HEK293 (cell line): ENCODE results near the gene GPT2.

Experiments
- IKZF3 ChIP-seq: fragments of 450-650 bp; IDR thresholded peaks from 2 replicates; pipeline ENCODE4 v1.5.0; 2018; ENCODE audit warnings: missing biosample characterization, mild to moderate bottlenecking, missing genetic modification characterization, moderate library complexity
- YY1 ChIP-seq: fragments of 450-650 bp; formaldehyde crosslinking; IDR thresholded peaks from 2 replicates; pipeline ENCODE4 v1.5.1; 2018; ENCODE audit warnings: missing biosample characterization, missing genetic modification characterization
- ZNF138 ChIP-seq: fragments of 450-650 bp; formaldehyde crosslinking; IDR thresholded peaks from 2 replicates; pipeline ENCODE4 v1.5.1; 2016; ENCODE audit warnings: missing biosample characterization, missing genetic modification characterization, borderline replicate concordance
- ZNF274 ChIP-seq, 2 experiments: fragments of 200-500 bp in 1 of 2; fragments of 450-650 bp in 1 of 2; sonication (Bioruptor generic) in 1 of 2; formaldehyde crosslinking in 1 of 2; IDR thresholded peaks; 2 replicates each; pipeline versions ENCODE4 v1.5.1 to v1.6.1; 2014 to 2016; ENCODE audit warnings: borderline replicate concordance in 1 of 2, inconsistent platforms in 1 of 2, low read length in 1 of 2, missing biosample characterization in 1 of 2, missing genetic modification characterization in 1 of 2
- ZNF530 ChIP-seq: fragments of 450-650 bp; formaldehyde crosslinking; IDR thresholded peaks from 2 replicates; pipeline ENCODE4 v1.5.1; 2016; ENCODE audit warnings: low read depth, missing biosample characterization, missing genetic modification characterization
- ZNF707 ChIP-seq: fragments of 450-650 bp; formaldehyde crosslinking; IDR thresholded peaks from 2 replicates; pipeline ENCODE4 v1.5.1; 2016; ENCODE audit warnings: missing biosample characterization, missing genetic modification characterization
- TF ChIP-seq, protein P1 (sequence below): fragments of 450-650 bp; formaldehyde crosslinking; IDR thresholded peaks from 2 replicates; pipeline ENCODE4 v1.5.1; 2016; ENCODE audit warnings: missing biosample characterization, missing genetic modification characterization
- TF ChIP-seq, protein P2 (sequence below): fragments of 450-650 bp; formaldehyde crosslinking; IDR thresholded peaks from 2 replicates; pipeline ENCODE4 v1.5.1; 2016; ENCODE audit warnings: missing biosample characterization, missing genetic modification characterization
- TF ChIP-seq, protein P3 (sequence below): fragments of 450-650 bp; formaldehyde crosslinking; IDR thresholded peaks from 2 replicates; pipeline ENCODE4 v1.5.1; 2016; ENCODE audit warnings: missing biosample characterization, missing genetic modification characterization

DNA sequence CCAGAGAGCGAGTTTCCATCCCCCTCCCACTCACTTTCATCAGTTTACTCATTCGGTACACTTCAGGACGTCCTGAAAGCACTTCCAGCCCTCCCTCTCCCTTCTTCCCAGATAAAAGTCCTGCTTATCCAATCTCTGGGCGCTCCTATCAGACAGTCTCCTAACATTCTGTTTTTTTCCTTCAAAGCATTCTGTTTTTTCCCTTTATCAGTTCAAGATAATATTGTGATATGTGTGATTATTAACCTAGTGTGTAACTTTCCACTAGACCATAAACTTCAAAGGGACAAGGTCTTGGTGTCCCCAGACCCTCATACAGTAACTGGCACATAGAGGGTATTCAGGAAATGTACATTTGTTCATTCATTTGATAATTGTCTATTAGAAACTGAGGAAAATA, 28.8 kb upstream of the GPT2 start:
- TF ChIP-seq YY1 (no peak), ZNF274 (IDR thresholded peaks at IDR 0.05; ENCODE audit: low read length) (no peak), ZNF274 (tag by site-specific recombination; IDR thresholded peaks at IDR 0.05; ENCODE audit: borderline replicate concordance) (no peak), ZNF138 (tag by site-specific recombination) (no peak), ZNF530 (tag by site-specific recombination) (no peak), ZNF707 (tag by site-specific recombination) (no peak), IKZF3 (tag by site-specific recombination) (no peak)
- TF ChIP-seq, protein P1, sequence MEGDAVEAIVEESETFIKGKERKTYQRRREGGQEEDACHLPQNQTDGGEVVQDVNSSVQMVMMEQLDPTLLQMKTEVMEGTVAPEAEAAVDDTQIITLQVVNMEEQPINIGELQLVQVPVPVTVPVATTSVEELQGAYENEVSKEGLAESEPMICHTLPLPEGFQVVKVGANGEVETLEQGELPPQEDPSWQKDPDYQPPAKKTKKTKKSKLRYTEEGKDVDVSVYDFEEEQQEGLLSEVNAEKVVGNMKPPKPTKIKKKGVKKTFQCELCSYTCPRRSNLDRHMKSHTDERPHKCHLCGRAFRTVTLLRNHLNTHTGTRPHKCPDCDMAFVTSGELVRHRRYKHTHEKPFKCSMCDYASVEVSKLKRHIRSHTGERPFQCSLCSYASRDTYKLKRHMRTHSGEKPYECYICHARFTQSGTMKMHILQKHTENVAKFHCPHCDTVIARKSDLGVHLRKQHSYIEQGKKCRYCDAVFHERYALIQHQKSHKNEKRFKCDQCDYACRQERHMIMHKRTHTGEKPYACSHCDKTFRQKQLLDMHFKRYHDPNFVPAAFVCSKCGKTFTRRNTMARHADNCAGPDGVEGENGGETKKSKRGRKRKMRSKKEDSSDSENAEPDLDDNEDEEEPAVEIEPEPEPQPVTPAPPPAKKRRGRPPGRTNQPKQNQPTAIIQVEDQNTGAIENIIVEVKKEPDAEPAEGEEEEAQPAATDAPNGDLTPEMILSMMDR = no peak
- TF ChIP-seq, protein P2, sequence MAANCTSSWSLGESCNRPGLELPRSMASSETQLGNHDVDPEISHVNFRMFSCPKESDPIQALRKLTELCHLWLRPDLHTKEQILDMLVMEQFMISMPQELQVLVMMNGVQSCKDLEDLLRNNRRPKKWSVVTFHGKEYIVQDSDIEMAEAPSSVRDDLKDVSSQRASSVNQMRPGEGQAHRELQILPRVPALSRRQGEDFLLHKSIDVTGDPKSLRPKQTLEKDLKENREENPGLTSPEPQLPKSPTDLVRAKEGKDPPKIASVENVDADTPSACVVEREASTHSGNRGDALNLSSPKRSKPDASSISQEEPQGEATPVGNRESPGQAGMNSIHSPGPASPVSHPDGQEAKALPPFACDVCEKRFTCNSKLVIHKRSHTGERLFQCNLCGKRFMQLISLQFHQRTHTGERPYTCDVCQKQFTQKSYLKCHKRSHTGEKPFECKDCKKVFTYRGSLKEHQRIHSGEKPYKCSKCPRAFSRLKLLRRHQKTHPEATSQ (tag by site-specific recombination) = no peak
- TF ChIP-seq, protein P3, sequence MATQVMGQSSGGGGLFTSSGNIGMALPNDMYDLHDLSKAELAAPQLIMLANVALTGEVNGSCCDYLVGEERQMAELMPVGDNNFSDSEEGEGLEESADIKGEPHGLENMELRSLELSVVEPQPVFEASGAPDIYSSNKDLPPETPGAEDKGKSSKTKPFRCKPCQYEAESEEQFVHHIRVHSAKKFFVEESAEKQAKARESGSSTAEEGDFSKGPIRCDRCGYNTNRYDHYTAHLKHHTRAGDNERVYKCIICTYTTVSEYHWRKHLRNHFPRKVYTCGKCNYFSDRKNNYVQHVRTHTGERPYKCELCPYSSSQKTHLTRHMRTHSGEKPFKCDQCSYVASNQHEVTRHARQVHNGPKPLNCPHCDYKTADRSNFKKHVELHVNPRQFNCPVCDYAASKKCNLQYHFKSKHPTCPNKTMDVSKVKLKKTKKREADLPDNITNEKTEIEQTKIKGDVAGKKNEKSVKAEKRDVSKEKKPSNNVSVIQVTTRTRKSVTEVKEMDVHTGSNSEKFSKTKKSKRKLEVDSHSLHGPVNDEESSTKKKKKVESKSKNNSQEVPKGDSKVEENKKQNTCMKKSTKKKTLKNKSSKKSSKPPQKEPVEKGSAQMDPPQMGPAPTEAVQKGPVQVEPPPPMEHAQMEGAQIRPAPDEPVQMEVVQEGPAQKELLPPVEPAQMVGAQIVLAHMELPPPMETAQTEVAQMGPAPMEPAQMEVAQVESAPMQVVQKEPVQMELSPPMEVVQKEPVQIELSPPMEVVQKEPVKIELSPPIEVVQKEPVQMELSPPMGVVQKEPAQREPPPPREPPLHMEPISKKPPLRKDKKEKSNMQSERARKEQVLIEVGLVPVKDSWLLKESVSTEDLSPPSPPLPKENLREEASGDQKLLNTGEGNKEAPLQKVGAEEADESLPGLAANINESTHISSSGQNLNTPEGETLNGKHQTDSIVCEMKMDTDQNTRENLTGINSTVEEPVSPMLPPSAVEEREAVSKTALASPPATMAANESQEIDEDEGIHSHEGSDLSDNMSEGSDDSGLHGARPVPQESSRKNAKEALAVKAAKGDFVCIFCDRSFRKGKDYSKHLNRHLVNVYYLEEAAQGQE (tag by site-specific recombination) = no peak
